WTC11 (cell line): ENCODE results near the gene ACTR3C. TPM values are rescaled to one million over a fixed set of nuclear protein-coding genes. Genes with fewer than 3 reads are reported as not detected.
A peak's percentile ranks its signal among the peaks of the same experiment; 100 is the strongest.

ENCODE experiments used
- ATAC-seq: fragments of 200-7000 bp; cut with Tn5 transposase; 2 replicates; pipeline ENCODE4 v1.10.0; 2021; ENCODE audit warnings: mild to moderate bottlenecking, moderate library complexity
- CTCF ChIA-PET: fragments of 300-600 bp; sonication (Branson Sonifier 250); formaldehyde crosslinking; loops from one replicate; lab custom pipeline; 2021; ENCODE audit warnings: antibody characterized with exemption; lab: Charles Lee
- POLR2A ChIA-PET: fragments of 350-600 bp; sonication (Branson Sonifier 250); formaldehyde crosslinking; loops from one replicate; lab custom pipeline; 2021; ENCODE audit warnings: antibody characterized with exemption; lab: Charles Lee
- DNase-seq: peaks from one replicate; pipeline ENCODE4 v3.0.0; 2021; ENCODE audit warnings: low spot score
- H3K27ac Mint-ChIP-seq: 2 replicates; pipeline ENCODE4 v1.8.0; 2021; ENCODE audit warnings: mixed read lengths
- H3K27me3 Mint-ChIP-seq: 2 replicates; pipeline ENCODE4 v1.8.0; 2021; ENCODE audit warnings: low read depth, mild to moderate bottlenecking, moderate library complexity, mixed read lengths
- H3K36me3 Mint-ChIP-seq: 2 replicates; pipeline ENCODE4 v1.8.0; 2021; ENCODE audit warnings: mixed read lengths
- H3K4me1 Mint-ChIP-seq: 2 replicates; pipeline ENCODE4 v1.8.0; 2022; ENCODE audit warnings: mixed read lengths
- H3K4me3 Mint-ChIP-seq: 2 replicates; pipeline ENCODE4 v1.8.0; 2021; ENCODE audit warnings: mild to moderate bottlenecking, moderate library complexity, mixed read lengths
- H3K9me3 Mint-ChIP-seq: 2 replicates; pipeline ENCODE4 v1.8.0; 2021; ENCODE audit warnings: mixed read lengths
- CDX4 ChIP-seq: fragments of 250-450 bp; sonication (Bioruptor Pico); IDR thresholded peaks from 2 replicates; pipeline ENCODE4 v1.9.0; 2021; ENCODE audit warnings: moderate library complexity, mild to moderate bottlenecking, inconsistent platforms, borderline replicate concordance
- CREB1 ChIP-seq: sonication (generic); formaldehyde crosslinking; IDR thresholded peaks from 2 replicates; pipeline ENCODE4 v1.8.0; 2023; ENCODE audit warnings: mild to moderate bottlenecking, missing genetic modification reagents
- EMX1 ChIP-seq: fragments of 250-450 bp; sonication (Bioruptor Pico); IDR thresholded peaks from 2 replicates; pipeline ENCODE4 v1.8.0; 2021; ENCODE audit warnings: mild to moderate bottlenecking
- ESRRA ChIP-seq: sonication (generic); formaldehyde crosslinking; IDR thresholded peaks from 2 replicates; pipeline ENCODE4 v1.8.1; 2022; ENCODE audit warnings: mild to moderate bottlenecking, missing genetic modification reagents, borderline replicate concordance
- ETV6 ChIP-seq: sonication (generic); formaldehyde crosslinking; IDR thresholded peaks from 2 replicates; pipeline ENCODE4 v1.8.1; 2022; ENCODE audit warnings: mild to moderate bottlenecking, missing genetic modification reagents
- FOXK1 ChIP-seq: sonication (generic); formaldehyde crosslinking; IDR thresholded peaks from 2 replicates; pipeline ENCODE4 v1.8.0; 2022; ENCODE audit warnings: mild to moderate bottlenecking, moderate library complexity, missing genetic modification reagents
- IRF2 ChIP-seq: sonication (generic); formaldehyde crosslinking; IDR thresholded peaks from 2 replicates; pipeline ENCODE4 v1.8.0; 2022; ENCODE audit warnings: low read depth, missing genetic modification reagents, borderline replicate concordance
- JAZF1 ChIP-seq: fragments of 250-450 bp; sonication (Bioruptor Pico); IDR thresholded peaks from 2 replicates; pipeline ENCODE4 v1.9.0; 2021; ENCODE audit warnings: moderate library complexity, mild to moderate bottlenecking, inconsistent platforms
- JUN ChIP-seq: sonication (generic); formaldehyde crosslinking; IDR thresholded peaks from 2 replicates; pipeline ENCODE4 v1.8.0; 2023; ENCODE audit warnings: mild to moderate bottlenecking, missing genetic modification reagents
- MLX ChIP-seq: sonication (generic); formaldehyde crosslinking; IDR thresholded peaks from 2 replicates; pipeline ENCODE4 v1.8.1; 2023; ENCODE audit warnings: mild to moderate bottlenecking, missing genetic modification reagents, moderate library complexity
- NFATC4 ChIP-seq: fragments of 250-450 bp; sonication (Bioruptor Pico); IDR thresholded peaks from 2 replicates; pipeline ENCODE4 v1.9.0; 2021; ENCODE audit warnings: mild to moderate bottlenecking
- NR2C2 ChIP-seq: sonication (generic); formaldehyde crosslinking; IDR thresholded peaks from 2 replicates; pipeline ENCODE4 v1.8.0; 2022; ENCODE audit warnings: mild to moderate bottlenecking, missing genetic modification reagents
- PRDM15 ChIP-seq: sonication (generic); formaldehyde crosslinking; IDR thresholded peaks from 2 replicates; pipeline ENCODE4 v1.8.0; 2022; ENCODE audit warnings: missing genetic modification reagents
- SOX15 ChIP-seq: fragments of 250-450 bp; sonication (Bioruptor Pico); IDR thresholded peaks from 2 replicates; pipeline ENCODE4 v1.9.0; 2021; ENCODE audit warnings: mild to moderate bottlenecking
- USF2 ChIP-seq: sonication (generic); formaldehyde crosslinking; IDR thresholded peaks from 2 replicates; pipeline ENCODE4 v1.8.1; 2023; ENCODE audit warnings: mild to moderate bottlenecking, missing genetic modification reagents, moderate library complexity
- ZNF263 ChIP-seq: sonication (generic); formaldehyde crosslinking; IDR thresholded peaks from 2 replicates; pipeline ENCODE4 v1.8.1; 2022; ENCODE audit warnings: low read depth, mild to moderate bottlenecking, moderate library complexity, missing genetic modification reagents
- ZNF532 ChIP-seq: fragments of 250-450 bp; sonication (Bioruptor Pico); IDR thresholded peaks from 2 replicates; pipeline ENCODE4 v1.9.0; 2021; ENCODE audit warnings: mild to moderate bottlenecking, borderline replicate concordance
- total RNA-seq: library from RNA; stranded (reverse); gene quantifications from 3 replicates; pipeline ENCODE4 v1.2.3, GENCODE V29; 2021

The ACTR3C gene
- total RNA-seq, 1 experiment from 2014 or later = 1.4 TPM

GRCh38 chr7:150363370-150363769, 40.0 kb upstream of the ACTR3C start:
- CTCF ChIA-PET = interaction anchor here (0.8 to 1.7 kb wide), 5 partner anchors 8 to 43 kb away, joined by 3 to 5 read pairs (median 3); a partner anchor contains a TSS
- POLR2A ChIA-PET = interaction anchor here (2.7 kb wide), 1 partner anchor 20 kb away, joined by 9 read pairs; no protein-coding TSS in a partner anchor
- Mint-ChIP-seq H3K36me3 (no peaks in the 10 kb centered on the region), H3K27me3 (no peaks in the 10 kb centered on the region; the same call in 1 of the 2 replicates), H3K27ac (no peak overlapping the region), H3K4me1 (peaks cover 49% of the 10 kb centered on the region), H3K9me3 (no peaks in the 10 kb centered on the region; the same call in 1 of the 2 replicates), H3K4me3 (no peak overlapping the region)
- peak; percentile 2 for DNase-seq
- ATAC-seq = no peak
- no peak for TF ChIP-seq MLX (CRISPR knock-in tag)
- TF ChIP-seq JUN (CRISPR knock-in tag) = no peak
- no peak for TF ChIP-seq JAZF1 (CRISPR knock-in tag)
- no peak for TF ChIP-seq ETV6 (CRISPR knock-in tag)
- TF ChIP-seq EMX1 (CRISPR knock-in tag) = no peak
- no peak for TF ChIP-seq CDX4
- no peak for TF ChIP-seq USF2 (CRISPR knock-in tag)
- TF ChIP-seq ESRRA (CRISPR knock-in tag) = no peak
- TF ChIP-seq ZNF532 (CRISPR knock-in tag) = no peak
- TF ChIP-seq FOXK1 (CRISPR knock-in tag) = no peak
- TF ChIP-seq CREB1 (CRISPR knock-in tag) = no peak
- TF ChIP-seq PRDM15 (CRISPR knock-in tag) = no peak
- TF ChIP-seq SOX15 (CRISPR knock-in tag) = no peak

- H3K4me1 Mint-ChIP-seq = peaks cover 56% of the 10 kb centered on the region
- no peaks in the 10 kb centered on the region for H3K36me3 Mint-ChIP-seq
- H3K9me3 Mint-ChIP-seq = no peaks in the 10 kb centered on the region; the same call in 1 of the 2 replicates
- DNase-seq = peak; percentile 18
- CTCF ChIA-PET = interaction anchor here (0.9 to 1.7 kb wide), 9 partner anchors 10 to 27 kb away, joined by 3 to 7 read pairs (median 4); no protein-coding TSS in a partner anchor
- peak; percentile 25 for ATAC-seq
- POLR2A ChIA-PET = interaction anchor here (1.3 to 2.7 kb wide), 2 partner anchors 22 to 27 kb away, joined by 3 to 9 read pairs; no protein-coding TSS in a partner anchor
- no peaks in the 10 kb centered on the region; the same call in 1 of the 2 replicates for H3K27me3 Mint-ChIP-seq
- no peak overlapping the region for H3K4me3 Mint-ChIP-seq
- TF ChIP-seq NFATC4 (CRISPR knock-in tag) = no peak
- TF ChIP-seq IRF2 (CRISPR knock-in tag) = no peak
- no peak for TF ChIP-seq NR2C2
- no peak for TF ChIP-seq ZNF263 (CRISPR knock-in tag)
- H3K27ac Mint-ChIP-seq = peak overlapping the region; percentile 6; the same call in 1 of the 2 replicates
Observed at GRCh38 chr7:150361807-150362621, 38.7 kb upstream of the ACTR3C start.
